Endometrium (tissue), 2 donors: ENCODE data around the gene CUL9.
"Not testable (repeated sequence)": the region's sequence is repeated elsewhere in the genome, so short reads cannot be mapped to it uniquely, and the experiment has no call there.

ENCODE experiments used
- FAIRE-seq: peaks from 2 replicates; lab custom pipeline; 2012; peaks lifted over from hg19 to GRCh38; lab: Jason Lieb, UNC
- donor health status: control.
- donor health status: control.

The CUL9 gene

DNA sequence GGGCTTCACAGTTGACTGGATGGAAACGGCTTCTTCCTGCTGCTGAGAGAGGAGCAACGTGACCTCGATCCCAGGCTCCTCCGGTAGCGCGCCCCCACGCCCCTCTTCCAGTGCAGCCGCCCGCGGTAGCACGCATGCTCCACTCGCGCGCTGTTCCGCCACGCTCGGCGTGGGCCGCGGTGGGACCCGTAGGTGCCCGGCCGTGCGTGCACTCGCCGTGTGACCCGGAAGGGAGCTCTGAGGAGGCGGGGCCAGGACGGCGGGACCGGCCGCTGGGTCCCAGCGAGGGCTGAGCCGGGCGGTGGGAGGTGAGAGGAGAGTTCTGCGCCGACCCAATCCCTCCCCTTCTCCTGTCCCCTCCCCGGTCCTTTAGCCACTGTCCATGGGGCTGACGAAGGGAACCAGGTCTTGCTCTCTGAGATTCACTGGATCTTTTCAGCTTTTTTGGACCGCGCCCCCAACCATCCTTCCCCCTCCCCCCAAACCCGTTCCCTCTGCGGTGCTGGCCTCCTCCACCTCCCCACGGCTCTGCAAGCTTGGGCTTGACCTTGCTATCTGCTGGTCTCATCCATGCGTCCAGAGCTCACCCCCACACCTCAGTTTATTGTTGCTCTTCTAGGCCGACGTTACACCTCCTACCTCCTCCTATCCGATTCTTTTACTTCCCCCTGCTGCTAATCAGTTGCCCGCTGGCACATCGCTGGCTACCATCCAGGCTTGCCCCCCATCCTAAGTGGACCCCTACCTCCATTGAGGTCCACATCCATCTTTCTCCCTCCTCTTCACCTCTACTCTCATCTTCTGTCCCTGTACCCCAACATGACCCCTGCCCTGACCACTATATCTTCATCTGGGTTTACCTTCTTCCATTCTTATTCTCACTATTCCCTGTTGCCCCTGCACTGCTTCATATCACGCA is at the start of gene CUL9:
CUL9 (plus strand) TSS at position 255 of the 919 bp plus-strand sequence. CDS start 2,115 bp downstream, outside the sequence.
- no peak for FAIRE-seq

DNA sequence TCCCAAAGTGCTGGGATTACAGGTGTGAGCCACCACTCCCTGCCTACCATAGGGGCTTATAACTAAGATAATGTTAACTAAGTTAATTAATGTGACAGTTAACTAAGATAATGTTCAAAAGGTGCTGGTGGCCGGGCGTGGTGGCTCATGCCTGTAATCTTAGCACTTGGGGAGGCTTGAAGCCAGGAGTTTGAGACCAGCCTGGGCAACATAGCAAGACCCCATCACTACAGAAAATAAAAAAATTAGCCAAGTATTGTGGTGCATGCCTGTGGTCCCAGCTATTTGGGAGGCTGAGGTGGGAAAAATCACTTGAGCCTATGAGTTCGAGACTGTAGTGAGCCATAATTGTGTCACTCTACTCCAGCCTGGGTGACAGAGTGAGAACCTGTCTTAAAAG is 43.7 kb upstream of the CUL9 start:
- no peak for FAIRE-seq

DNA sequence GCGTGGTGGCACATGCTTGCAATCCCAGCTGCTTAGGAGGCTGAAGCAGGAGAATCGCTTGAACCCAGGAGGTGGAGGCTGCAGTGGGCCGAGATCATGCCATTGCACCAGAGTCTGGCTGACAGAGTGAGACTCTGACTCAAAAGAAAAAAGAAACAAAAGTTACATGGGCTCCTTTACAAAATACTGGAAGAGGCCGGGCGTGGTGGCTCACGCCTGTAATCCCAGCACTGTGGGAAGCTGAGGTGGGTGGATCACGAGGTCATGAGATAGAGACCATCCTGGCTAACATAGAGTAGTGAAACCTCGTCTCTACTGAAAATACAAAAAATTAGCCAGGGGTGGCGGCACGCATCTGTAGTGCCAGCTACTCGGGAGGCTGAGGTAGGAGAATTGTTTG is 42.0 kb upstream of the CUL9 start:
- FAIRE-seq, result not testable (repeated sequence)

DNA sequence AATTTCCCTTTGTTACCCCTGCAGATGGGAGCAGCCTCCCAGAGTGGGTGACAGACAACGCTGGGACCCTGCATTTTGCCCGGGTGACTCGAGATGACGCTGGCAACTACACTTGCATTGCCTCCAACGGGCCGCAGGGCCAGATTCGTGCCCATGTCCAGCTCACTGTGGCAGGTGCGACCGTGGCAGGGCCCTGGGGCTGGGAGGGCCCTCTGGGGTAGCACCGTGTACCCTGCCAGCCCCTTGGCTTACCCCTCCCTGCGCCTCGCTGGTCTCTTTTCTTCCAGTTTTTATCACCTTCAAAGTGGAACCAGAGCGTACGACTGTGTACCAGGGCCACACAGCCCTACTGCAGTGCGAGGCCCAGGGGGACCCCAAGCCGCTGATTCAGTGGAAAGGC is 40.4 kb upstream of the CUL9 start:
- no peak for FAIRE-seq

DNA sequence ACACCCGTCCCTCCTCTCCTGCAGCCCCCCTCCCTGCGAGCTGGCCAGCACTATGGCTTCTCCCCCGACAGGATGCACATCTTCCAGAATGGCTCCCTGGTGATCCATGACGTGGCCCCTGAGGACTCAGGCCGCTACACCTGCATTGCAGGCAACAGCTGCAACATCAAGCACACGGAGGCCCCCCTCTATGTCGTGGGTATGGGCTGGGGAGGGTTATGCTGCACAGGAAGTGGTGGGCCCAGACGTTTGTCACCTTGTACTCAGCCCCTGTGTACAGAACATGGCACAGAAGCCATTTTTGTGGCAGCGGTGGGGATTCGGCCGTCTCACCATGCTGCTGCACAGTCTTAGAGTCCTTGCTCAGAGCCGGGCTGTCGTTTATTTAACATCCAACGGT is 39.9 kb upstream of the CUL9 start:
- no peak for FAIRE-seq

DNA sequence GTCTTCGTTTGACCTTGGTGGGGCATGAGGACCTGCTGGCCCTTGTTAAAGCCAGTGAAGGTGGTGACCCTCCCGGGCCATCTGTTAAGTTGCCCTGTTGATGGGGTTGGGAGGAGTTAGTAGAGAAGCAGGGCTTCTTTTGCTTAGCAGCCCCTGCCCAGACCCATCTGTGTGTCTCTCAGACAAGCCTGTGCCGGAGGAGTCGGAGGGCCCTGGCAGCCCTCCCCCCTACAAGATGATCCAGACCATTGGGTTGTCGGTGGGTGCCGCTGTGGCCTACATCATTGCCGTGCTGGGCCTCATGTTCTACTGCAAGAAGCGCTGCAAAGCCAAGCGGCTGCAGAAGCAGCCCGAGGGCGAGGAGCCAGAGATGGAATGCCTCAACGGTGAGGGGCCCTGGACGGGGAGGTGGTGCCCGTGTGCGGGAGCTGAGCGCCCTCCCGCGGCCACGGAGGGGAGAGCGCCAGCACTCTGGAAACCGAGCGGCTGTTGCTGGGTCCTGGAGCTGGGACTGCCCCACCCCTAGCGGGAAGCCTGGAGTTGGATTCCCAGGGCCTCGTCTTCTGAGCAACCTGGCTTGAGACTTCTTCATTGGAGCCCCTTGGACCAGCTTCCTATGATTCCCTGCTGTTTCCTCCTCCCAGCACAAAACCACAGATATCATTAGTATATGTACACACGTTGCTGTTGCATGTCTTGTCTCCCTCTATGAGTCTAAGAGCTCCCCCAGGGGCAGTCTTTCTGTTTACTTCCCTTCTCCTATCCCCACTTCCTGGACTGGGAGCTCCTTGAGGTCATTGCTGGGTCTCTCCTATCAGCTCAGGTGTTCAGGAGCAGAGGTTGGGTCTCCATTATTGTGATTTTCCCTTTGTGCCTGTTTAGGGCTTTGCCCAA is 38.5 kb upstream of the CUL9 start:
- FAIRE-seq, result no peak

DNA sequence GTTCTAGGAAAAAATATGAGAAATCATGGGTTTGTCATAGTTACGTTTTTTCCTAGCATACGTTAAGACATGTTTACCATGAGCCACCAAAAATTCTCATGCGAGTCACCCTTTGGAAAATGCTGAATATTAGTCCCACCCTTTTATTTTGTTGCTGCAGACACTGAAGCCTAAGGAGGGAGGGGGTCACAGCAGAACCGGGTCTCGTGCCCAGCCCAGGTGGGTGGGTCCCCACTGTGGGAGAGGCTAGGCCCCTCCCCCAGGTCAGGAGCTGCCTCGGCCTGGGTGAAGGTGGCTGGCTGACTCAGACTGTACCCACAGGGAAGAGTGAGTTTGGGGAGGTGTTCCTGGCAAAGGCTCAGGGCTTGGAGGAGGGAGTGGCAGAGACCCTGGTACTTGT is 37.1 kb upstream of the CUL9 start:
- FAIRE-seq, result no peak

DNA sequence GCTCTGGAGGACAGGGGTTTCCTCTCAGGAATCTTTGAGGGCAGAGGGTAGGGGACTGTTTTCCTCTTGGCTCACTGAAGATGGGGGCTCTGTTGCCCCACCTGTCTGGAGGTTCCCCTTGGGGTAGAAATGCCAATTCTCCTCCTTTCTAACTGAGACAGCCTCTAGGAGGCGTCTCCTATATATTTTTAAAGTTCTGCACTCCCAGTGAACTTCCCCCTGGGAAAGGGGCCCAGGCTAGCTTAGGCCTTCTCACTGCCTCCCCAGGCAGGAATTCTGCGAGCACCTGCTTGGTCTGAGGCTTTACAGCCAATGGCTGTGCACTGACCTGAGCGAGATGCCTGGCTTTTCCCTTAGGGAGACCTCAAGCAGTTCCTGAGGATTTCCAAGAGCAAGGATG is 35.7 kb upstream of the CUL9 start:
- no peak for FAIRE-seq

DNA sequence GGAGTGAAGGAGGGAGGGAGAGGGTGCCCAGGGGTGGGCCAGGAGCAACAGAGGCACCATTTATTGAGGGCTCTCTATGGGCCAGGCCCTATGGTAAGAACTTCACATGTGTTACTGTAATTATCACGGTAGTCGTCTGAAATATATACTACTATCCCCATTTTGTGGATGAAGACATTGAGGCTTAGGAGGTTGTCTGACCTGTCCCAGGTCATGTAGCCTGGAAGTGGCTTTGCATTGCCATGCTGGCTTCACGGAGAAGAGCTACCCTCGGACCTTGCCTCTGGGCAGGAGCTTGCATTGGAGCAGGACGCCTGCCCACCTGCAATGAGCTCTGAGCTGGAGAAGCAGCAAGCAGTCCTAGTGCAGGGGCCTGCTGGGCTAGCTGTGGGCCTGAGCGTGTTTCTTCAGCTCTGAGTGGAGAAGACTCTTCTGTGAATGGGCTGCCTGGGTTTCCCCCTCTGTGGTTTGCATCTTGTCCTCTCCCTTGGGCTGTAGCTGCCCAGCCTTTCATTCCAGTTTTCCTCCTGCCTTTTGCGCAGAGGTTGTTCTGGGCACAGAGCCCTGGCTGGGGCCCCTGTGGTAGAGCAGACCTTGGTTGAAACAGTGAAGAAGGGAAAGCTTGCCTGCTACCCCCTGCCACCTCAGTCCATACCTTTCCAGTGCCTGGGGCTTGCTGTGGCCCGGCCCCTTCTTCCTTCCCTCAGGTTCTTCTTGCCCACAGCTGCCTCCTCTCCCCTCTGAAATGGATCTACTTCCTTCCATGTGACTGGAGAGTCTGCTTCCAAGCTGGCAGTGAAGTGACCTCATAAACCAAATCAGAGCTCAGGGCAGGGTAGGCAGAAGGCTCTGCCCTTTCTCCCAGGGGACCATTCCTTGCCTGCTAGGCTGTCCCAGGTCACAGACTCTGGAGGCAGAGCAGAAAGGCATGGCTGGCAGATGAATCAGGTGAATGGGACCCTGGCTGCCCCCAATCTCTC is 35.0 kb upstream of the CUL9 start:
- FAIRE-seq, result no peak

DNA sequence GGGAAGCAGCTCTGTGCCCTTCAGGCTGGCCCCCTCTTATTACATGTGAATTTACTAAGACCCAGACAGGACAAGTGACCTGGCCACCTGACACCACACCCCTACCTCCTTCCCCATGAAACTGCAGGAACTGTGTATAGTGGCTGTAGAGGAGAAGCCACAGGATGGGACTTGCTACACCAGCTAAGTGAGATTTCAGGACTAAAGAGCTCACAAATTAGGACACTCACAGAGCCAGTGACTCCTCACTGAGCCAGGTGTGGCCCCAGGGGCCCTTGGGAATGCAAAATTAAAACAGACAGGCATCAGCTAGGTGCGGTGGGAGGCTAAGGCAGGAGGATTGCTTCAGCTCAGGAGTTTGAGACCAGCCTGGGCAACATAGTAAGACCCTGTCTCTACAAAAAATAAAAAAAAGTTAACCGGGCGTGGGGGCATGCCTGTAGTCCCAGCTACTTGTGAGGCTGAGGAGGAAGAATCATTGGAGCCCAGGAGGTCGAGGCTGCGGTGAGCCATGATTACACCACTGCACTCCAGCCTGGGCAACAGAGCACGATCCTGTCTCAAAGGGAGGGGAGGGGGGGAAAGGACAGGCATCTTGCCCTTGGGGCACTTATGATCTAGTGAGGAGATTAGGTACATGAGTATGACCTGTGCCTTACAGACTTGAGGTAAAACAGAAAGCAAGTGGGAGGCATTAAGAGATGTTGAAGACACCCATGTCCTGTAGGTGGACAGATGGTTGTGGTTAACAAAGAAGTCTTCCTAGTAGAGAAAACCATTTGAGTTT is 34.1 kb upstream of the CUL9 start:
- FAIRE-seq, result no peak

DNA sequence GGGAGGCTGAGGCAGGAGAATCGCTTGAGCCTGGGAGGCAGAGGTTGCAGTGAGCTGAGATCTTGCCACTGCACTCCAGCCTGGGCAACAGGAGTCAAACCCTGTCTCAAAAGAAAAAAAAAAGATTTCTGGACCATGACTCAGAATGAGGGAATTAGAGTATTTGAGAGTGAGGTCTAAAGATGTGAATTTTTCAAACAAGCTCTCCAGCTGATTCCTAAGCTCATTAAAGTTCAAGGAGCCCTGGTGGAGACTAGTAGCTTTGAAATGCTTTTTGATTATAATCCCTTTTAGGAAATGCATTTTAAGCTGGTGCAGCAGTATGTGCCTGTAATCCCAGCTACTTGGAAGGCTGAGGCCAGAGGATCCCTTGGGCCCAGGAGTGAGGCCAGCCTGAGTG is 32.7 kb upstream of the CUL9 start:
- FAIRE-seq, result no peak

DNA sequence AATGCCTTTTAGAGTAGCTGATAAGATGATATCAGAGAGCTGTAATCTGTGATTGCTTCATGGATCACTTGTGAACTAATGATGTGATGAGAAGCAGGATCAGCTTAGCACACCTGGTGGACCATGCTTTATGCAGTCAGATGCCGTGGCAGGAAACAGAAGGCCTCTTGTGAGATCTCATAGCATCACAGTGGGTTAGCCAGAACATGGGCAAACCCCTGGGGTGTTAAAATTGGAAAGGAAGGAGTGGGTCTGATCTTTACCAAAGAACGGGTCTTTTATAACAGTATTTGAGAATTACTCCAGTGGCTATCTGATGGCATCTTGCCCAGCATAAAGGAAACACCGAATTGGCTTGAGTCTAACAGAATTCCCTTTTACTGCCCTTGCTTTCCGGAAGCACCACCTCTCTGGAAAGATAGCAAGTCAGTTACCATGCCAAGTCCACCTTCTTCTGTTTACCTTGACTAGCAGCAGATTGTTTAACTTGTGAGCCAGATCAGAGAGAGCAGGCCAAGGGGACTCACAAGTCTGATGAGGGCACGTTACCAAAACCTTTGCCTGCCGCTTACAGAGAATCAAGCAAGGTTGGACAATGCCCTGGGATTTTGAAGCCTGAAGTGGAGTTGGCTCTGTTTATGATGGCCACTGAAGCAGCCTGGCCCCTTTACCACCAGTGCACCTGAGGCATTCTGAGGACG is 31.8 kb upstream of the CUL9 start:
- no peak for FAIRE-seq

DNA sequence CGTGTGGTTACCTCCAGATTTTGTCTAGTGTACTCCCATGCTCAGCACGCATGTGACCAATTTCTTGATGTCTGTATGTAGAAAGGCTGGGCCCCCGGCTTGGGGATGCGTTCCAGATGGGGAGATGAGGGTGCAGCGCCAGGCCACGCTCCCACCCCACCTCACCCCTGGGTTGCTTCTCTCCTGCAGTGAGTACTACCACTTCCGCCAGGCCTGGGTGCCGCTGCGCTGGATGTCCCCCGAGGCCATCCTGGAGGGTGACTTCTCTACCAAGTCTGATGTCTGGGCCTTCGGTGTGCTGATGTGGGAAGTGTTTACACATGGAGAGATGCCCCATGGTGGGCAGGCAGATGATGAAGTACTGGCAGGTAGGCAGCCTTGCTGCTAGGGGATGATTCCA is 22.4 kb upstream of the CUL9 start:
- no peak for FAIRE-seq

DNA sequence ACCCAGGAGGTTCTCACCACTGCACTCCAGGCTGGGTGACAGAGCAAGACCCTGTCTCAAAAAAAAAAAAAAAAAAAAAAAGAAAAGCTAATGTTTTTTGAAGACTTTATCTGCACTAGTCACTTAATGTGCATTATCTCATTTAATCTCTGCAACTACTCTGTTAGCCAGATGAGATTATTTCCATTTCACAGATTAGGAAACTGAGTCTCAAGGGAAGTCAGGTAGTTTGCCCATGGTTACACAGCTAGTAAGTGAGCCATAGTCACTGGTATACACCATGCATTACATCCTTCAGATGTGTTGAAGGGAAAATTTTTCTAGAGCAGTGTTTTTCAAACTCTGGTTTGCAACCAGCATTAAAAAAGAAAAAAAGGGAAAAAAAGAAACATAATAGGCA is 18.1 kb upstream of the CUL9 start:
- FAIRE-seq, result no peak

DNA sequence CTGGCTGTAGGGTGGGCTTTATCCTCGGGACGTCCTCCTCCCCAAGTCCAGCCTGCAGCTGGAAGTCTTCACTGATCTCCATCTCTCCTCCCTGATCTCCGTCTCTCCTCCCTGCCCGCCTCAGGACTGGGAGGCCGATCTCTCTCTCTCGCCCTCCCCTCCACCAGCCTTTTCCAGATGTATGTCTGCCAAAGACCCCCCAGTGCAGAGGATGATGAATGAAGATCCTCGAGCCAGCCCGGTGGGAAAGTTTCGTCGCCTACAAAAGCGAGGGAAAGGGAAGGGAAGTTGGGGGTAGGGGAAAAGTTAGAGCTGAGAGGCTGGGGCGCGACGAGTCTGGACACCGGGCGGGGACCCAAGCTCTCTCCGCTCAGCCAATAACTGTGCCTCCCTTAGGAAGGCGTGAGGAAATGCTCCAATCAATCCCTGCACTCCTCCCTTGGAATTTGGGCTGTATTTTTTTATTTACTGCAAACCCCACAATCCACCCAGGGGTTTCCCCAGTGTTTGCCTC is 11.5 kb upstream of the CUL9 start:
- no peak for FAIRE-seq

DNA sequence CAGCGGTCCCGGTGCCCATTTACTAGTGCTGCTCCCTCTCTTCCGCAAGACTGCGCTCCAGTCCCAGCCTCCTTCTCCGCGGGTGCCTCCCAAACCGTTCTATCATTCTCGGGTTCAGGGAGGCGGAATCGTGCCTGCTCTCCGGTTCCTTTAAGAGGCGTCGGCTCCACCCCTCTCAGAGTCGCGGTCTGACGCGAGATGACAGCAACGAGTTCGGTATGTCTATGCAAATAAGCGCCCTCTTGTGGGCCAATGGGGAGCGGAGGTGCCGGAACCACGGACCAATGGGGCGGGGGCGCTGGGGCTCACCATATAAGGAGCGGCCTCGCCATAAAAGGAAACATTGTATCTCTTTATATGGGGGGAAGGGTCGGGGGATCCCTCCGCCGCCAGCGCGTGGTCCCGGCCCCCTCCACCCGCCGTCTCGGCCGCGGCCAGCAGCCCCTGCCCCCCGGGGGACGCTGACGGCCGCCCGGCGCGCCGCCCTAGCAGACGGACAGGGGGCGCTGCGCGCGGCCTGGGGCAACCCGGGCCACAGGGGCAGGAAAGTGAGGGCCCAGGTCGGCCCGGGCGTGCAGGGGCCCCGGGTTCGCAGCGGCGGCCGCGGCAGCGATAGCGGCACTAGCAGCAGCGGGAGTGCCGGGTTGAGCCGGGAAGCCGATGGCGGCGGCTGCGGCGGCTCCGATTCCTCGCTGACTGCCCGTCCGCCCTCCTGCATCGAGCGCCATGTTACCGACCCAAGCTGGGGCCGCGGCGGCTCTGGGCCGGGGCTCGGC is 10.9 kb upstream of the CUL9 start, which contains the start of gene SRF:
SRF (plus strand) TSS at position 339 of the 776 bp plus-strand sequence; CDS start at position 727, 388 bp downstream.
- FAIRE-seq, result peak; percentile 91

DNA sequence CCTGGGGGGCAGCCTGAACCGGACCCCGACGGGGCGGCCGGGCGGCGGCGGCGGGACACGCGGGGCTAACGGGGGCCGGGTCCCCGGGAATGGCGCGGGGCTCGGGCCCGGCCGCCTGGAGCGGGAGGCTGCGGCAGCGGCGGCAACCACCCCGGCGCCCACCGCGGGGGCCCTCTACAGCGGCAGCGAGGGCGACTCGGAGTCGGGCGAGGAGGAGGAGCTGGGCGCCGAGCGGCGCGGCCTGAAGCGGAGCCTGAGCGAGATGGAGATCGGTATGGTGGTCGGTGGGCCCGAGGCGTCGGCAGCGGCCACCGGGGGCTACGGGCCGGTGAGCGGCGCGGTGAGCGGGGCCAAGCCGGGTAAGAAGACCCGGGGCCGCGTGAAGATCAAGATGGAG is 10.3 kb upstream of the CUL9 start:
- no peak for FAIRE-seq

DNA sequence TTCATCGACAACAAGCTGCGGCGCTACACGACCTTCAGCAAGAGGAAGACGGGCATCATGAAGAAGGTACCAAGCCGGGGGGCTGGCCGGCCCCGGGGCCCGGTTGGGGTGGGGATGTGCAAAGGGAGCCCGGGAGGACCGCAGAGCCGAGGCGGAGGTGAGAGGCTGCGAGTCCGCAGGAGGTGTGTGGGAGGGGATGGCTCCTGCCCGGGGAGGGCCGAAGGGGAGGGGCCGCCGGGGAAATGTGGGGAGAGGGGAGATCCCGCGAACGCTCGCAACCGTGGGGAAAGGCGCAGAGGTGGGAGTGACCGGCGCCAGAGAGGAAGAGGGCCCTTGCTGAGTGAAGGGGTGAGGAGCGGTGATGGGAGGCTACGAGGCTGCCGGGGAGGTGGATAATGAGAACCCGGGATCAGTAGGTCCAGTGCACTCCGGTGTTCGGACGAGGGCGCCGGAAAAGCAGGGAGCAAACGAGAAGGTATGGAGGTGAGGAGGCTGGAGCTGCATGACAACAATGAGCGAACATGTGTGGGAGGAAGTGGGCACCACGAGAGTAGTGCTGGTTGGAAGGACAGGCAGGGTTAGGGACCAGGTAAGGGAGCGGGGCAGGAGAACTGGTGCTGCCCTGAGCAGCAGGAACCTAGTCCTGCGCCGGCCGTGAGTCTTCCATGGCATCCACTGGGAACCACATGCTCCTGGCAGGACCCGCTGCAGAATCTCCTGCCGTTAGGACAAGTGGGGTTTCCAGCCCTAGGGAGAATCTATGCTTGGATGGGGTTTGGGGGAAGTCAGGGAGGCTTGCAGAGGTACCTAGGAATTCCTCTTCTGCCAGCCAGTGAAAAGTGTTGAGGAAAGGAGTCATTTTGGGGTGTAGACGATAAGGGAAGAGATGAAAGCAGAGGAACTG is 9.6 kb upstream of the CUL9 start:
- no peak for FAIRE-seq
